ENCODE results near the gene KLRC1. TPM values are rescaled to one million over a fixed set of nuclear protein-coding genes. Genes with fewer than 3 reads are reported as not detected.
"Not testable (repeated sequence)": the region's sequence is repeated elsewhere in the genome, so short reads cannot be mapped to it uniquely, and the experiment has no call there.

Gene KLRC1
- not detected in 3 replicates for total RNA-seq

- TF ChIP-seq CTCF (IDR thresholded peaks at IDR 0.05; ENCODE audit: unreplicated experiment) = no peak
- DNase-seq (ENCODE audit: low spot score in 2 of 2, unreplicated experiment in 2 of 2) = no peak
- Mint-ChIP-seq H3K9me3 (peaks cover 27% of the 10 kb centered on the region), H3K27me3 (ENCODE audit: low read depth) (no peaks in the 10 kb centered on the region), H3K36me3 (no peaks in the 10 kb centered on the region), H3K27ac (no peak within 1 kb of the TSS), H3K4me3 (no peak within 1 kb of the TSS), H3K4me1 (no peaks in the 10 kb centered on the region)
Observed at GRCh38 chr12:10453156-10453555, at the start of gene KLRC1. Gene KLRC1, minus strand, starts transcription at chr12:10453377. Its CDS starts 2,221 bp downstream, at chr12:10451156.

GRCh38 chr12:10501030-10501429 is 47.9 kb upstream of the KLRC1 start:
- Mint-ChIP-seq H3K4me3 (no peak overlapping the region), H3K27me3 (ENCODE audit: low read depth) (no peaks in the 10 kb centered on the region), H3K27ac (no peak overlapping the region), H3K9me3 (peaks cover 8% of the 10 kb centered on the region), H3K36me3 (no peaks in the 10 kb centered on the region), H3K4me1 (no peaks in the 10 kb centered on the region)
- no peak for DNase-seq (ENCODE audit: low spot score in 2 of 2, unreplicated experiment in 2 of 2)
- no peak for TF ChIP-seq CTCF (IDR thresholded peaks at IDR 0.05; ENCODE audit: unreplicated experiment)

- no peak for TF ChIP-seq CTCF (IDR thresholded peaks at IDR 0.05; ENCODE audit: unreplicated experiment)
- no peaks in the 10 kb centered on the region for H3K4me1 Mint-ChIP-seq
- H3K36me3 Mint-ChIP-seq = no peaks in the 10 kb centered on the region
- H3K9me3 Mint-ChIP-seq = peaks cover 7% of the 10 kb centered on the region
- DNase-seq (ENCODE audit: low spot score in 2 of 2, unreplicated experiment in 2 of 2) = no peak
- no peak overlapping the region for H3K4me3 Mint-ChIP-seq
- no peak overlapping the region for H3K27ac Mint-ChIP-seq
- no peaks in the 10 kb centered on the region for H3K27me3 Mint-ChIP-seq (ENCODE audit: low read depth)
Observed at GRCh38 chr12:10498042-10498441, 44.9 kb upstream of the KLRC1 start.

GRCh38 chr12:10497602-10498001 is 44.4 kb upstream of the KLRC1 start:
- Mint-ChIP-seq H3K4me1 (no peaks in the 10 kb centered on the region), H3K27ac (no peak overlapping the region), H3K9me3 (peaks cover 5% of the 10 kb centered on the region), H3K27me3 (ENCODE audit: low read depth) (no peaks in the 10 kb centered on the region), H3K4me3 (no peak overlapping the region), H3K36me3 (no peaks in the 10 kb centered on the region)
- no peak for TF ChIP-seq CTCF (IDR thresholded peaks at IDR 0.05; ENCODE audit: unreplicated experiment)
- DNase-seq (ENCODE audit: low spot score in 2 of 2, unreplicated experiment in 2 of 2) = no peak

- TF ChIP-seq CTCF (IDR thresholded peaks at IDR 0.05; ENCODE audit: unreplicated experiment) = no peak
- Mint-ChIP-seq H3K36me3 (no peaks in the 10 kb centered on the region), H3K9me3 (no peaks in the 10 kb centered on the region), H3K4me1 (no peaks in the 10 kb centered on the region), H3K27ac (no peak overlapping the region), H3K4me3 (no peak overlapping the region), H3K27me3 (ENCODE audit: low read depth) (no peaks in the 10 kb centered on the region)
- DNase-seq (ENCODE audit: low spot score in 2 of 2, unreplicated experiment in 2 of 2) = no peak
Observed at GRCh38 chr12:10491766-10492165, 38.6 kb upstream of the KLRC1 start.

- H3K4me1 Mint-ChIP-seq; DNase-seq (ENCODE audit: low spot score in 2 of 2, unreplicated experiment in 2 of 2); H3K4me3 Mint-ChIP-seq; H3K36me3 Mint-ChIP-seq; H3K27ac Mint-ChIP-seq; H3K27me3 Mint-ChIP-seq (ENCODE audit: low read depth): not testable (repeated sequence)
- peaks cover 18% of the 10 kb centered on the region for H3K9me3 Mint-ChIP-seq
Observed at GRCh38 chr12:10487328-10487727, 34.2 kb upstream of the KLRC1 start.

GRCh38 chr12:10481901-10482300 is 28.7 kb upstream of the KLRC1 start:
- H3K36me3 Mint-ChIP-seq; DNase-seq (ENCODE audit: low spot score in 2 of 2, unreplicated experiment in 2 of 2); H3K27ac Mint-ChIP-seq; H3K27me3 Mint-ChIP-seq (ENCODE audit: low read depth); H3K4me1 Mint-ChIP-seq; H3K4me3 Mint-ChIP-seq: not testable (repeated sequence)
- H3K9me3 Mint-ChIP-seq = peaks cover 30% of the 10 kb centered on the region

GRCh38 chr12:10472808-10473207 is 19.6 kb upstream of the KLRC1 start:
- peaks cover 37% of the 10 kb centered on the region for H3K9me3 Mint-ChIP-seq
- not testable (repeated sequence) for H3K36me3 Mint-ChIP-seq; H3K27ac Mint-ChIP-seq; H3K4me1 Mint-ChIP-seq; H3K4me3 Mint-ChIP-seq; H3K27me3 Mint-ChIP-seq (ENCODE audit: low read depth); DNase-seq (ENCODE audit: low spot score in 2 of 2, unreplicated experiment in 2 of 2)
